HG02763 (cell line): ENCODE data around the gene OR14A16.

Experiments
- ATAC-seq: cut with Tn5 transposase; IDR thresholded peaks from one replicate; pipeline ENCODE4 v1.9.1; 2021; ENCODE audit warnings: mild to moderate bottlenecking, moderate library complexity; ENCODE audit not compliant: unreplicated experiment

The OR14A16 gene

GRCh38 chr1:247824023-247824422, at the start of gene OR14A16:
Gene OR14A16 (minus strand): TSS chr1:247824119. CDS start chr1:247815729, 8,390 bp downstream.
- ATAC-seq: no peak

DNA sequence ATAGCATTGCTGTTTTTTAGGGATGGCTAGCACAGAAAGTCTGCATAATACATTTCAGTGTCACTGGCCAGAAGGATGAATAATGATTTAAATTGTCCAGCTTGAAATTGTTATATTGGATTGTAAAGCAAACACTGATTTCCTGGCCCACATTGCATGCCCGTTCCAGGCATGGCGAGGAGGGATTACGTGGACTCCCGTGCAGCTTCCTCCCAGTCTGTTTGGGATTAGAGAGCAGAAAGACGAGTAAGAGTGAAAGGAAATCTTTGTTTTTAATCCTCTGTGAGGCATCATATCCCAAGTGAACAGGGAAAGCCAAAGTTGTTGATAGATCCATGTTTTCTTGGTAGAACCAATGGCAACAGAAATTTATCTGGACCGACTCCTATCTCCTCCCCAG, 41.5 kb upstream of the OR14A16 start:
- no peak for ATAC-seq

DNA sequence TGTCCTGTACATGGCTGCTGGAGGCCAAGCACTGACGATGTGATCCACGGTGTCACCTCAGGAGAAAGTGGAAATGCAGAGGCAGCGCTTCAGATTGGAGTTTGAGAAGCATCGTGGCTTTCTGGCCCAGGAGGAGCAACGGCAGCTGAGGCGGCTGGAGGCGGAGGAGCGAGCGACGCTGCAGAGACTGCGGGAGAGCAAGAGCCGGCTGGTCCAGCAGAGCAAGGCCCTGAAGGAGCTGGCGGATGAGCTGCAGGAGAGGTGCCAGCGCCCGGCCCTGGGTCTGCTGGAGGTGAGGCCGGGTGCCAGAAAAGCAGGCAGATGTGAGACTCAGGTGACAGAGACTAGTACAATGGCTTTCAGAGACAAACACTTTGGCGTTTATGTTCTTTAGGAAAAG, 40.7 kb upstream of the OR14A16 start:
- ATAC-seq: no peak

DNA sequence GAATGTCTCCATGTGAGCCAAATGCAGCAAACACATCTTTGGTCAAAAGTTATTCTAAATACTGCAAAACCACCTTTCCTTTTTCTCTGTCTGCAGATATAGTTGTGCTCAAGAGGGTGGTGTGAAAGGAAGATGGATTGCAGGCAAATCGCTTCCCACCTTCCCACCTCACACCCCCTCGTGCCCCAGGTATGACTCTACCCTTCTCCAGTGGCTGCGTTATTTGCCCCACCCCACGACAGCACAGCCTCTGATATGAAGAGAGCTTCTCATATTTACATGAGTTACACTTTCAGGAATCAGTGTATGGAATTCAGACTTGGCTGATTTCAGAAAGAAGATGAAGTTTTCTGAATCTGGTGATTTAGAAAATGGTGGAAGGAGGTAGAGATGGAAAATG, 38.8 kb upstream of the OR14A16 start:
- ATAC-seq: no peak

DNA sequence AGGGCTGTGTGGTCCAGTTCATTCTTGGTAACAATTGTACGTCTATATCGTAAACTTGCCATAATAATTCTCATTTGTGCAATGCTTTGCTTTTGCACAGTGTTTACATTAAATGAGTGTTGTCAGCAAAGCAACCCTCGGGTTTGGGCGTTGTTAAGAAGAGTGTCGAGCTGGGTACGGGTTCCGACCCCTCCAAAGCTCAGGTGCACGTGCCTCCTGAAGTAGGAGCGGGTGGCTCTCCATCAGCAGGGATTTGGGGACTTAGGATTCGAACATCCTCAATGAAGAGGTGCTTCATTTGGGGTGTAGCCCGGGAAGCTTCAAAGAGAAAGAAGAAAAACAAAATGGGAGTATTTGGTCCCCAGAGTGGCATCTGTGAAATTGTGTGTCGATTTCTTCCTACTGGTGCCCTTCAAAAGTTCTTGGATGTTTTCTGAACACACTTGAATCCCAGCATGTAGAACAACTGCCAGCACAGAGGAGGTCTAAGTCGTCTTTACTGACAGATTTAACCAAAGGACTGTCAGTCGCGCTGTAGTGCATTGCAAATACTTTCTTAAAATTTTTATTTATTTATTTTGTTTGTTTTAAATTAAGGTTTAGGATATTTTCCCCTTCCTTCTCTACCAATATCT, 34.2 kb upstream of the OR14A16 start:
- no peak for ATAC-seq

DNA sequence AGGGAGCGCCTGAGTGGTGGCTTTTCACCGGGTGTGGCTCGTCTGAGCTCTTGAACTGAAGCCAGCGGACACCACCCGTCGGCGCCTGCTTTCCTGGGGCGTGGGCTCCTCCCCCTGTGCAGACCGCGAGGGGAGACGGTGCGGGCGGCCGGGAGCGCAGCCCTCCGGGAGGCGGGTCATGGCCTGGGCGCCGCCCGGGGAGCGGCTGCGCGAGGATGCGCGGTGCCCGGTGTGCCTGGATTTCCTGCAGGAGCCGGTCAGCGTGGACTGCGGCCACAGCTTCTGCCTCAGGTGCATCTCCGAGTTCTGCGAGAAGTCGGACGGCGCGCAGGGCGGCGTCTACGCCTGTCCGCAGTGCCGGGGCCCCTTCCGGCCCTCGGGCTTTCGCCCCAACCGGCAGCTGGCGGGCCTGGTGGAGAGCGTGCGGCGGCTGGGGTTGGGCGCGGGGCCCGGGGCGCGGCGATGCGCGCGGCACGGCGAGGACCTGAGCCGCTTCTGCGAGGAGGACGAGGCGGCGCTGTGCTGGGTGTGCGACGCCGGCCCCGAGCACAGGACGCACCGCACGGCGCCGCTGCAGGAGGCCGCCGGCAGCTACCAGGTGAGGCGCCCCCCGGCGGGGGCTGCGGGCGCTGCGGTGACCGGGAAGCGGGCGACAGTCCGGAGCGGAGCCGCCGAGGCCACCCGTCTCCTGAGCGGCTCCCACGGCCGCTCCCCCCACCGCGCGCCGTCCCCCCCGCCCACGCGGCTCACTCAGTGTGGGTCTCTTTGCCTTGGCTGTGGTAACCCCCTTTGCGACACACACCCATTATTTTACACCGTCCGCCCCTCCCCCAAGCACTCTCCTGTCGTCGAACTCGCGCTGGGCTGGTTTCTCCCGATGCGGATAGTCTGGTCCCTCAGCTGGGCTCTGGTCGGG, 33.4 kb upstream of the OR14A16 start, which contains the start of gene TRIM58:
TRIM58 (plus strand) TSS at position 119 of the 916 bp plus-strand sequence; CDS start at position 179, 60 bp downstream.
- no peak for ATAC-seq

DNA sequence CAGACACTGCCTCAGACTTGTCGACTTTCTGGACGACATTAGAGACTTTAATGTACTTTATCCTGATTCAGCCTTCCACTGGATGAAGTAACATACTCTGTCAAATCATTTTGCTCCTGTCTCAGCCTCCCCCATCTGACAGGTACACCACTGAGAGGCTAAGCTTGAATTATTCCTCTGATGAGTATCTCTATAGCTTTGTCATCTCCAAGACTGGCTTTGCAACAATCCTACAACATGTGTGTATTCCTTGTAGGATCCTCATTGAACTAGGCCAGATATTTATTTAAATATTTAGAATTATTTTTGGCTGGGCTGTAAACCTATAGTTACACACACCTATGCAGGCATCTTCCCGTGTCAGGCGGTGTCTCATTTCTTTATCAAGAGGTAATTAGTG, 32.0 kb upstream of the OR14A16 start:
- ATAC-seq: no peak

GRCh38 chr1:247854899-247855545, 31.1 kb upstream of the OR14A16 start:
- ATAC-seq: no peak

- ATAC-seq: no peak
Measured at GRCh38 chr1:247849616-247850015, 25.7 kb upstream of the OR14A16 start.

DNA sequence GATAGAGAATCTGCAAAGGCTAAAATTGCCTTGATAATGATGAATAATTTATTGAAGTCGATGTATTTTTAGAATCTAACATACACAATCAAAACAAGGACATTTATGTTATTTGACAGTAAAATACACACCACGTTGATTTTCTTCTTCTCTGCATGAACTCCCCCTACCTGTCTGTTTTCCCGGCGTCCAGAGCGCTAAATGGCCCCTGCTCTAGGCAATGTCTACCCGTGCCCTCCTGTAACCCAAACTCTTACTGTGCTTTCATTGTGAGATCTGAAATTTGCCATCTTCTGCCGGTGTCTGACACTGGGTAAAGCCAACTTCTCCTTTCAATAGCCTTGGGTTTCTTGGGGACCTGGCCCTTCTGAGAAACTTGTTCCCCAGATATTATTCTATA, 24.4 kb upstream of the OR14A16 start:
- ATAC-seq: no peak

GRCh38 chr1:247845693-247846017, 21.7 kb upstream of the OR14A16 start:
- ATAC-seq: no peak

GRCh38 chr1:247845011-247845692, 21.2 kb upstream of the OR14A16 start:
- no peak for ATAC-seq

DNA sequence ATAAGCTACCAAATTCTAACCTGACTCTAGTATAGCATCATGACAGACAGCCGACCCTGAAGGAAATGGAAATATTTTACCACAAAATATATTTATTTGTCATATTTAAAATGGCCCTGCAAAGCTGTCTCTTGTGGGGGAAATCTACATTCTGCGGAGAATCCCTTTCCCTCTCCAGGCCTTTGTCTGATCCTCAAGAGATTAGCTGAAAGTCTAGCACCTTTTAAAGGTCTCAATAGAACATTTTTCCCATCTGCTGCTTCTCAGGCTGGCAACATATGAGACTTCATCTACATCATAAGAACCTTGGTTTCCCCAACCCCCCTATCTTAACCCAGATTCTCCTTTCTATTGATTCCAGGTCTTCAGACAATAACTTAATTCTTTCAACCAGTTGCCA, 19.5 kb upstream of the OR14A16 start:
- ATAC-seq: no peak

GRCh38 chr1:247841796-247842195, 17.9 kb upstream of the OR14A16 start, which contains the start of gene OR11L1:
Gene OR11L1 (minus strand): TSS chr1:247841896. CDS start chr1:247841896, 0 bp downstream.
- ATAC-seq: no peak

DNA sequence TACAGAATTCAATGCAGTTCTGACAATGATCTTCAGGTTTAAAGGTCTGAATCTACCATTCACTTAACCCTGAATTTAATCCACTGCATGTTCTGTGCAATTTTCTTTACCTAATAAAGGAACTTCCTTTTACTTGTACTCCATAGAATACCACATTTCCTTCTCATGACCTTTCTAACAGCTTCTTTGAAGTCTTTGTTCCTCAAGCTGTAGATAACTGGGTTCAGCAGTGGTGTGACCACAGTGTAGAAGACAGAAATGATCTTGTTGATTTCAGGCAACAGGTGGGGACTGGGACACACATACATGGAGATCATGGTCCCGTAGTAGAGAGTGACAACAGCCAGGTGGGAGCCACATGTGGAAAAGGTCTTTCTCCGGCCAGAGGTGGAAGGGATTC, 16.9 kb upstream of the OR14A16 start:
- no peak for ATAC-seq

- ATAC-seq: no peak
Measured at GRCh38 chr1:247833601-247834000, 9.7 kb upstream of the OR14A16 start.

DNA sequence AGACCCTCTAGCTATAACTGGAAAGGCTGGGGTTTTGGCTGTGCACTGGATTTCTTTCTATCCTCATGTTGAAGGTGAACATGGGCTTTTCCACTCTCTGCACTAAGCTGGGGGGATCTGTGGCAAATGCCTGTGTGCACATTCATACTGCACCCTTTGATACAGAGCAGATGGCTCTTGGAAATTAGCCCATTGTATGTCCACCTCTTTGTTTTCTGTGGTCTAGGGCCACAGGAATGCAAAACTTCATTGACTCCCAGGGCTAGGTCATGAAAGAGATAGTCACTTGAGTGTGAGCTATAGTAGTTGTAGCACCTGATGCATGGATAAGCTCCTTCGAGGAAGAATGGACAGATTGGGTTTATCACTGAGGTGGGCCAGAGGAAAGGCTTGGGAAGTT, 5.7 kb upstream of the OR14A16 start:
- ATAC-seq: no peak

DNA sequence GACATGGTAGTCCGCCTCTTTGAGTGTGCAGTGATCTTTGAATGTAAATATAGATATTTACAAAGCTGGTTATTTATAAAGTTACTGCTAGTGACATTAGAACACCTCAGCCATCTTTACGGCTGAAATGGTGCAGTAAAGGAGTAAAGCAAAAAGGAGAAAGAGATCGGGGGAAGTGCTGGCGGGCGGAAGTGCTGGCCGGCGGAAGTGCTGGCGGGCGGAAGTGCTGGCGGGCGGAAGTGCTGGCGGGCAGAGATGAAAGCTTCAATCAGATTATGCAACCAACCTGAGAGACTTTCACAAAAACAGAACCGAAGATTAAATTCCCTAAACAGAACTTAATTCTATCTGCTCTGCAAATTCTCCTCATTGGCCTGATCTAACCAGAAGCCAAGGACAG, 1.4 kb upstream of the OR14A16 start:
- no peak for ATAC-seq

GRCh38 chr1:247822060-247822459, 1.9 kb downstream of the OR14A16 start:
- no peak for ATAC-seq

GRCh38 chr1:247812637-247813036, 11.3 kb downstream of the OR14A16 start:
- ATAC-seq: no peak

- ATAC-seq: no peak
Measured at GRCh38 chr1:247797518-247797917, 26.4 kb downstream of the OR14A16 start.
